DMS114 treated with DMSO at 0.1 percent for 48 hours (cell line): ENCODE measurements around the gene LZTS2.
A peak's percentile ranks its signal among the peaks of the same experiment; 100 is the strongest.
"Not testable (repeated sequence)": the region's sequence is repeated elsewhere in the genome, so short reads cannot be mapped to it uniquely, and the experiment has no call there.

Source experiments
- DNase-seq: peaks from one replicate; lab custom pipeline; 2025; ENCODE audit not compliant: unreplicated experiment; lab: John Stamatoyannopoulos, UW

LZTS2 gene

GRCh38 chr10:101031796-101032636 lies 32.4 kb downstream of the LZTS2 start:
- peak; percentile 44 for DNase-seq

- DNase-seq, result no peak
These were observed 33.1 kb downstream of the LZTS2 start for GRCh38 chr10:101032637-101033224.

- no peak for DNase-seq
These were observed 33.7 kb downstream of the LZTS2 start for GRCh38 chr10:101033276-101033675.

GRCh38 chr10:101034404-101034803 lies 34.8 kb downstream of the LZTS2 start:
- not testable (repeated sequence) for DNase-seq

- DNase-seq, result no peak
These were observed 35.7 kb downstream of the LZTS2 start for GRCh38 chr10:101035314-101035713.

- DNase-seq, result no peak
These were observed 36.5 kb downstream of the LZTS2 start for GRCh38 chr10:101035916-101036702.

- no peak for DNase-seq
These were observed 37.1 kb downstream of the LZTS2 start for GRCh38 chr10:101036726-101037125.

- DNase-seq, result no peak
These were observed 38.9 kb downstream of the LZTS2 start for GRCh38 chr10:101038484-101038883.

- no peak for DNase-seq
These were observed 40.5 kb downstream of the LZTS2 start for GRCh38 chr10:101040061-101040460.

GRCh38 chr10:101040851-101041250 lies 41.2 kb downstream of the LZTS2 start:
- no peak for DNase-seq

- peak; percentile 73 for DNase-seq
These were observed 41.7 kb downstream of the LZTS2 start for GRCh38 chr10:101041252-101041761.

- no peak for DNase-seq
These were observed 42.5 kb downstream of the LZTS2 start for GRCh38 chr10:101042118-101042517.

- DNase-seq, result peak; percentile 97
These were observed 43.2 kb downstream of the LZTS2 start for GRCh38 chr10:101042667-101043362.

- peak; percentile 40 for DNase-seq
These were observed 43.7 kb downstream of the LZTS2 start for GRCh38 chr10:101043363-101043707.

GRCh38 chr10:101044117-101044516 lies 44.5 kb downstream of the LZTS2 start:
- DNase-seq, result no peak

- DNase-seq, result no peak
These were observed 47.0 kb downstream of the LZTS2 start for GRCh38 chr10:101046332-101047238.

GRCh38 chr10:101047268-101047667 lies 47.7 kb downstream of the LZTS2 start:
- DNase-seq, result no peak

- no peak for DNase-seq
These were observed 48.6 kb downstream of the LZTS2 start for GRCh38 chr10:101047961-101048892.
